ENCODE data around the gene CDC42EP2. TPM values are rescaled to one million over a fixed set of nuclear protein-coding genes. Genes with fewer than 3 reads are reported as not detected.

Gene CDC42EP2
- total and polyA plus RNA-seq, 2 of the 13 experiments (the other 11 are each of a cell fraction or from before 2014, with no cell fraction given) = 2.3 to 7.1 TPM

GRCh38 chr11:65274735-65275682 lies 39.7 kb upstream of the CDC42EP2 start (continued):
- peak; percentile 86 for TF ChIP-seq MIXL1 (CRISPR knock-in tag; IDR thresholded peaks at IDR 0.05)
- TF ChIP-seq NONO (IDR thresholded peaks at IDR 0.05) = no peak
- 0 out of 2 replicates have a peak, but pooled peaks have one; percentile 34 for TF ChIP-seq NONO (CRISPR knock-in tag; conservative IDR thresholded peaks at IDR 0.05)
- peak; percentile 48; the same call in 1 of the 2 replicates for TF ChIP-seq ZNF580 (CRISPR knock-in tag; IDR thresholded peaks at IDR 0.05; ENCODE audit: borderline replicate concordance, low read depth)
- TF ChIP-seq ZBTB33 (CRISPR knock-in tag; IDR thresholded peaks at IDR 0.05) = peak; percentile 52; the same call in 1 of the 2 replicates
- TF ChIP-seq, protein P1, sequence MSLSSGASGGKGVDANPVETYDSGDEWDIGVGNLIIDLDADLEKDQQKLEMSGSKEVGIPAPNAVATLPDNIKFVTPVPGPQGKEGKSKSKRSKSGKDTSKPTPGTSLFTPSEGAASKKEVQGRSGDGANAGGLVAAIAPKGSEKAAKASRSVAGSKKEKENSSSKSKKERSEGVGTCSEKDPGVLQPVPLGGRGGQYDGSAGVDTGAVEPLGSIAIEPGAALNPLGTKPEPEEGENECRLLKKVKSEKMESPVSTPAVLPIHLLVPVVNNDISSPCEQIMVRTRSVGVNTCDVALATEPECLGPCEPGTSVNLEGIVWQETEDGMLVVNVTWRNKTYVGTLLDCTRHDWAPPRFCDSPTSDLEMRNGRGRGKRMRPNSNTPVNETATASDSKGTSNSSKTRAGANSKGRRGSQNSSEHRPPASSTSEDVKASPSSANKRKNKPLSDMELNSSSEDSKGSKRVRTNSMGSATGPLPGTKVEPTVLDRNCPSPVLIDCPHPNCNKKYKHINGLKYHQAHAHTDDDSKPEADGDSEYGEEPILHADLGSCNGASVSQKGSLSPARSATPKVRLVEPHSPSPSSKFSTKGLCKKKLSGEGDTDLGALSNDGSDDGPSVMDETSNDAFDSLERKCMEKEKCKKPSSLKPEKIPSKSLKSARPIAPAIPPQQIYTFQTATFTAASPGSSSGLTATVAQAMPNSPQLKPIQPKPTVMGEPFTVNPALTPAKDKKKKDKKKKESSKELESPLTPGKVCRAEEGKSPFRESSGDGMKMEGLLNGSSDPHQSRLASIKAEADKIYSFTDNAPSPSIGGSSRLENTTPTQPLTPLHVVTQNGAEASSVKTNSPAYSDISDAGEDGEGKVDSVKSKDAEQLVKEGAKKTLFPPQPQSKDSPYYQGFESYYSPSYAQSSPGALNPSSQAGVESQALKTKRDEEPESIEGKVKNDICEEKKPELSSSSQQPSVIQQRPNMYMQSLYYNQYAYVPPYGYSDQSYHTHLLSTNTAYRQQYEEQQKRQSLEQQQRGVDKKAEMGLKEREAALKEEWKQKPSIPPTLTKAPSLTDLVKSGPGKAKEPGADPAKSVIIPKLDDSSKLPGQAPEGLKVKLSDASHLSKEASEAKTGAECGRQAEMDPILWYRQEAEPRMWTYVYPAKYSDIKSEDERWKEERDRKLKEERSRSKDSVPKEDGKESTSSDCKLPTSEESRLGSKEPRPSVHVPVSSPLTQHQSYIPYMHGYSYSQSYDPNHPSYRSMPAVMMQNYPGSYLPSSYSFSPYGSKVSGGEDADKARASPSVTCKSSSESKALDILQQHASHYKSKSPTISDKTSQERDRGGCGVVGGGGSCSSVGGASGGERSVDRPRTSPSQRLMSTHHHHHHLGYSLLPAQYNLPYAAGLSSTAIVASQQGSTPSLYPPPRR (CRISPR knock-in tag; IDR thresholded peaks at IDR 0.05; ENCODE audit: borderline replicate concordance) = peak; percentile 11; the same call in 1 of the 2 replicates
- TF ChIP-seq, protein P2, sequence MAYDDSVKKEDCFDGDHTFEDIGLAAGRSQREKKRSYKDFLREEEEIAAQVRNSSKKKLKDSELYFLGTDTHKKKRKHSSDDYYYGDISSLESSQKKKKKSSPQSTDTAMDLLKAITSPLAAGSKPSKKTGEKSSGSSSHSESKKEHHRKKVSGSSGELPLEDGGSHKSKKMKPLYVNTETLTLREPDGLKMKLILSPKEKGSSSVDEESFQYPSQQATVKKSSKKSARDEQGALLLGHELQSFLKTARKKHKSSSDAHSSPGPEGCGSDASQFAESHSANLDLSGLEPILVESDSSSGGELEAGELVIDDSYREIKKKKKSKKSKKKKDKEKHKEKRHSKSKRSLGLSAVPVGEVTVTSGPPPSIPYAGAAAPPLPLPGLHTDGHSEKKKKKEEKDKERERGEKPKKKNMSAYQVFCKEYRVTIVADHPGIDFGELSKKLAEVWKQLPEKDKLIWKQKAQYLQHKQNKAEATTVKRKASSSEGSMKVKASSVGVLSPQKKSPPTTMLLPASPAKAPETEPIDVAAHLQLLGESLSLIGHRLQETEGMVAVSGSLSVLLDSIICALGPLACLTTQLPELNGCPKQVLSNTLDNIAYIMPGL (CRISPR knock-in tag; IDR thresholded peaks at IDR 0.05; ENCODE audit: borderline replicate concordance in 1 of 2, low read depth in 1 of 2) = peak; percentile 70 to 74
- peak; percentile 45; the same call in 1 of the 2 replicates for TF ChIP-seq BCL6 (CRISPR knock-in tag; IDR thresholded peaks at IDR 0.05)
- TF ChIP-seq HOXA5 (CRISPR knock-in tag; IDR thresholded peaks at IDR 0.05) = peak; percentile 54; the same call in 1 of the 2 replicates
- TF ChIP-seq RERE (CRISPR knock-in tag; IDR thresholded peaks at IDR 0.05; ENCODE audit: low read depth) = peak; percentile 34; the same call in 1 of the 2 replicates
- peak; percentile 53 for TF ChIP-seq MED1 (CRISPR knock-in tag; IDR thresholded peaks at IDR 0.05)
